ENCODE measurements around the gene RAB5A.

DNA sequence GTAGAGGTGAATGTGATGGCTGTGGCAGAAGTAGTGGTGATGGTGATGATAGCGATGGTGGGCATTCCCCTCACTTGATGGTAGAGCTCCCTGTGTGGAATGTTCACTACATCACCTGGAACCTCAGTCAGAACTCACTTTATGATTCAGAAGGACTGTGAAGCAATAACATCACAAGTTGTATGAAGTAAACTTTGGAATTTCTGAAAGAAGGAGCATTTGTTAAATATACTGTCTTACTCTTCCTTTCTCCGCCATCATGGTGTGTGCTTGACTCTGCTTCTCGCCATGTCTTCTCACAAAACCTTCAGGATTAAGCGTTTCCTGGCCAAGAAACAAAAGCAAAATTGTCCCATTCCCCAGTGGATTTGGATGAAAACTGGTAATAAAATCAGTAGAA, 65.3 kb downstream of the RAB5A start, which contains the start of gene PP2D1:
- TF ChIP-seq, protein P1, sequence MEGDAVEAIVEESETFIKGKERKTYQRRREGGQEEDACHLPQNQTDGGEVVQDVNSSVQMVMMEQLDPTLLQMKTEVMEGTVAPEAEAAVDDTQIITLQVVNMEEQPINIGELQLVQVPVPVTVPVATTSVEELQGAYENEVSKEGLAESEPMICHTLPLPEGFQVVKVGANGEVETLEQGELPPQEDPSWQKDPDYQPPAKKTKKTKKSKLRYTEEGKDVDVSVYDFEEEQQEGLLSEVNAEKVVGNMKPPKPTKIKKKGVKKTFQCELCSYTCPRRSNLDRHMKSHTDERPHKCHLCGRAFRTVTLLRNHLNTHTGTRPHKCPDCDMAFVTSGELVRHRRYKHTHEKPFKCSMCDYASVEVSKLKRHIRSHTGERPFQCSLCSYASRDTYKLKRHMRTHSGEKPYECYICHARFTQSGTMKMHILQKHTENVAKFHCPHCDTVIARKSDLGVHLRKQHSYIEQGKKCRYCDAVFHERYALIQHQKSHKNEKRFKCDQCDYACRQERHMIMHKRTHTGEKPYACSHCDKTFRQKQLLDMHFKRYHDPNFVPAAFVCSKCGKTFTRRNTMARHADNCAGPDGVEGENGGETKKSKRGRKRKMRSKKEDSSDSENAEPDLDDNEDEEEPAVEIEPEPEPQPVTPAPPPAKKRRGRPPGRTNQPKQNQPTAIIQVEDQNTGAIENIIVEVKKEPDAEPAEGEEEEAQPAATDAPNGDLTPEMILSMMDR (IDR thresholded peaks at IDR 0.05), result no peak
- no peak for TF ChIP-seq POLR2A (IDR thresholded peaks at IDR 0.05)
